Endothelial cell of umbilical vein (primary cell): Measurements from ENCODE around the gene GSE1.

Experiments used
- EZH2 ChIP-seq: IDR thresholded peaks from 2 replicates; pipeline ENCODE4 v1.6.1; 2012; ENCODE audit warnings: borderline replicate concordance, low read depth, mild to moderate bottlenecking, moderate library complexity, low read length, inconsistent platforms; ENCODE audit not compliant: severe bottlenecking
- FOS ChIP-seq: IDR thresholded peaks from 2 replicates; pipeline ENCODE4 v1.6.1; 2011; ENCODE audit warnings: mild to moderate bottlenecking, low read length, moderate library complexity, borderline replicate concordance; ENCODE audit not compliant: insufficient read depth
- GATA2 ChIP-seq: IDR thresholded peaks from 2 replicates; pipeline ENCODE4 v1.7.0; 2011; ENCODE audit warnings: low read depth, mild to moderate bottlenecking, moderate library complexity, mixed read lengths, low read length; ENCODE audit not compliant: insufficient read length, insufficient read depth
- JUN ChIP-seq: IDR thresholded peaks from 2 replicates; pipeline ENCODE4 v1.6.1; 2011; ENCODE audit warnings: borderline replicate concordance, low read depth; ENCODE audit not compliant: insufficient read length, insufficient read depth
- MYC ChIP-seq: IDR thresholded peaks from one replicate; pipeline ENCODE4 v1.6.1; 2011; ENCODE audit warnings: mild to moderate bottlenecking, low read depth, low read length
- POLR2A ChIP-seq: IDR thresholded peaks from 2 replicates; pipeline ENCODE4 v1.6.1; 2012; ENCODE audit warnings: low read depth, mild to moderate bottlenecking, control low read depth, low read length
- POLR2AphosphoS5 ChIP-seq: IDR thresholded peaks from 2 replicates; pipeline ENCODE4 v1.6.1; 2012; ENCODE audit warnings: low read depth, mild to moderate bottlenecking, control low read depth, low read length, moderate library complexity; ENCODE audit not compliant: insufficient read depth
- TF ChIP-seq, protein P1 (sequence below), 2 donors: IDR thresholded peaks; 1 replicate in 1 of 2; 2 replicates in 1 of 2; pipeline ENCODE4 v1.5.1; 2011; ENCODE audit warnings: low read length in 2 of 2, mild to moderate bottlenecking in 2 of 2, moderate library complexity in 2 of 2, control low read depth in 1 of 2, inconsistent platforms in 1 of 2, low read depth in 1 of 2; ENCODE audit not compliant: insufficient read depth in 1 of 2; ENCODE audit errors: extremely low read depth in 1 of 2

DNA sequence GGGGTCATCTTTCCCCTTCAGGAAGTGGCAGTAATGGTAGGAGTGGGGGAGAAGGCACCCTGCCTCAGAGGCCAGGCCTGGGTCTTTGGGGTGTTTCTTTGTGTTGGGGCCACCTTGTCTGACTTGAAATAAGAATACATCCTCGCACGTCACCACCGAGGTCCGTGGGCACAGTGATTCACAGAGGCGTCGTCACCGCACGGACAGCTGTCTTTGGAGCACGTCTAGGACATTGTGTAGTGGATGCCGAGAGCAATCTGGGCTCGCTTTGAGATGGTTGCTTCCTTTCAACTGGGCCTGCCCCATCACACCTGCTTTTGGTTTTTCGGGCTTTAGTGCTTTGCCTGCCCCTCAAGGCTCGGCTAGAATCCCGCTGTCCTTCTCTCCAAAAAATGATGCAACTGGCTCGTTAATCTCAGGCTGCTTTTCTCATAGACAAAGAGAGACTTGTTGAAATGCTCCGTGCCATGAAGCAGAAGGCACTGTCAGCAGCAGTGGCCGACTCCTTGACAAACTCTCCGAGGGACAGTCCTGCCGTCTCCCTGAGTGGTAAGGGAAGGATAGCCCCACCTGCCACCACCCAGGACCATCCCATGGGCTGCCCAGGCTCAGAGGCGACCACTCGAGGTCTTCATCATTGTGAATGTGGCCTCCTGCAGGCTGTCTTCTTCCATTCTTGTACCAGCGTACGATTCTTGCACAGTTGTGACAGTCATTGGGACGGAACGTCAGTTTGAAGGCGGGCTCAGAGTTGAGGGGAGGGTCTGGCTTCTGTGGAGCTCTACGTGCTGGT lies 51.7 kb downstream of the GSE1 start:
- TF ChIP-seq, protein P1, sequence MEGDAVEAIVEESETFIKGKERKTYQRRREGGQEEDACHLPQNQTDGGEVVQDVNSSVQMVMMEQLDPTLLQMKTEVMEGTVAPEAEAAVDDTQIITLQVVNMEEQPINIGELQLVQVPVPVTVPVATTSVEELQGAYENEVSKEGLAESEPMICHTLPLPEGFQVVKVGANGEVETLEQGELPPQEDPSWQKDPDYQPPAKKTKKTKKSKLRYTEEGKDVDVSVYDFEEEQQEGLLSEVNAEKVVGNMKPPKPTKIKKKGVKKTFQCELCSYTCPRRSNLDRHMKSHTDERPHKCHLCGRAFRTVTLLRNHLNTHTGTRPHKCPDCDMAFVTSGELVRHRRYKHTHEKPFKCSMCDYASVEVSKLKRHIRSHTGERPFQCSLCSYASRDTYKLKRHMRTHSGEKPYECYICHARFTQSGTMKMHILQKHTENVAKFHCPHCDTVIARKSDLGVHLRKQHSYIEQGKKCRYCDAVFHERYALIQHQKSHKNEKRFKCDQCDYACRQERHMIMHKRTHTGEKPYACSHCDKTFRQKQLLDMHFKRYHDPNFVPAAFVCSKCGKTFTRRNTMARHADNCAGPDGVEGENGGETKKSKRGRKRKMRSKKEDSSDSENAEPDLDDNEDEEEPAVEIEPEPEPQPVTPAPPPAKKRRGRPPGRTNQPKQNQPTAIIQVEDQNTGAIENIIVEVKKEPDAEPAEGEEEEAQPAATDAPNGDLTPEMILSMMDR (IDR thresholded peaks at IDR 0.05; ENCODE audit: extremely low read depth in 1 of 2, insufficient read depth in 1 of 2, low read depth in 1 of 2, low read length in 2 of 2): no peak
- no peak for TF ChIP-seq GATA2
- TF ChIP-seq EZH2: no peak
- TF ChIP-seq FOS: no peak
- no peak for TF ChIP-seq POLR2A
- no peak for TF ChIP-seq POLR2AphosphoS5
- no peak for TF ChIP-seq MYC
- TF ChIP-seq JUN: no peak
